ENCODE data around the gene RASEF. TPM values are rescaled to one million over a fixed set of nuclear protein-coding genes. Genes with fewer than 3 reads are reported as not detected.

The RASEF gene
- total and polyA plus RNA-seq, 10 of the 15 experiments (the other 5 are each of a cell fraction or from before 2014, with no cell fraction given), result under 0.01 to 0.04 (median 0.01) TPM; not detected in 7

DNA sequence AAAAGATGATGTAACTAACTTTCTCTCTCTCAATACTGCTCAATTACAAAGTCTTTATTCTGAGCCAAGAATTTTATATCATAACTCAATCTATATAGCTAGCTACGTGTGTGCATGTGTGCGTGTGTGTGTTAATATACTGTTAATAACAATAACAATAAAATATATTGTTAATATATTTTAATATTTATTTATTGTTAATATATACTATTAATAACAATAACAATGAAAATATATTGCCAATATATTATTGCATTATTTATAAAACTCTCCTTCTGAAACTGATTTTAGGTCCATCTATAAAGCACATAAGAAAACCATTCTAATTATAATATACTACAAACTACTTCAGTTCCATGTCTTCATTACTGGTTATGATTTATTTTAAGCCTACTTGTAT, 60.6 kb downstream of the RASEF start:
- ATAC-seq, result no peak
- ChIA-PET POLR2A (no interaction called here), SMC1A (ENCODE audit: uncharacterized antibody, unreplicated experiment) (no interaction called here), RAD21 (ENCODE audit: unreplicated experiment) (no interaction called here), CTCF (no interaction called here)
- Histone ChIP-seq H3K27ac (ENCODE audit: control insufficient read depth, insufficient read depth) (no peak overlapping the region), H3K9me3 (replicated peaks; ENCODE audit: control insufficient read depth, insufficient read depth, low read length) (no peaks in the 10 kb centered on the region), H2AFZ (ENCODE audit: control insufficient read depth, low read depth, low read length) (no peak overlapping the region), H4K20me1 (ENCODE audit: control insufficient read depth, insufficient read depth) (no peaks in the 10 kb centered on the region), H3K9ac (ENCODE audit: control insufficient read depth, insufficient read depth, low read length) (no peak overlapping the region), H3K4me2 (ENCODE audit: control insufficient read depth, insufficient read depth) (no peak overlapping the region), H3K4me1 (ENCODE audit: control insufficient read depth, insufficient read depth, low read length) (no peaks in the 10 kb centered on the region), H3K27me3 (replicated peaks in 1 of 2; ENCODE audit: control insufficient read depth in 2 of 2, insufficient read depth in 2 of 2, low read length in 1 of 2) (no peaks in the 10 kb centered on the region), H3K4me3 (no peak overlapping the region), H3K79me2 (ENCODE audit: control insufficient read depth, insufficient read depth, low read length) (no peaks in the 10 kb centered on the region), H3K36me3 (ENCODE audit: control insufficient read depth in 2 of 2, insufficient read depth in 2 of 2, low read length in 1 of 2) (no peaks in the 10 kb centered on the region)
- no TSS peak for BruUV-seq (replicated peaks)
- TF ChIP-seq EED (IDR thresholded peaks at IDR 0.05; ENCODE audit: low read depth) (no peak), HCFC1 (IDR thresholded peaks at IDR 0.05; ENCODE audit: low read length) (no peak), JUNB (IDR thresholded peaks at IDR 0.05) (no peak), HDAC2 (IDR thresholded peaks at IDR 0.05) (no peak), ATF7 (IDR thresholded peaks at IDR 0.05; ENCODE audit: low read depth) (no peak), FOXK2 (IDR thresholded peaks at IDR 0.05) (no peak), ZNF622 (IDR thresholded peaks at IDR 0.05) (no peak), ZNF592 (IDR thresholded peaks at IDR 0.05) (no peak), TBL1XR1 (IDR thresholded peaks at IDR 0.05; ENCODE audit: low read depth, low read length) (no peak), NFXL1 (IDR thresholded peaks at IDR 0.05; ENCODE audit: borderline replicate concordance) (no peak), PAX8 (IDR thresholded peaks at IDR 0.05) (no peak), RFX5 (IDR thresholded peaks at IDR 0.05; ENCODE audit: low read depth, low read length) (no peak), CHD2 (IDR thresholded peaks at IDR 0.05; ENCODE audit: borderline replicate concordance, low read depth, low read length) (no peak), ZNF217 (IDR thresholded peaks at IDR 0.05) (no peak), ZZZ3 (IDR thresholded peaks at IDR 0.05; ENCODE audit: control insufficient read depth, insufficient read length, low read depth) (no peak), ETV6 (conservative IDR thresholded peaks at IDR 0.05 in 1 of 2, IDR thresholded peaks at IDR 0.05 in 1 of 2; ENCODE audit: borderline replicate concordance in 1 of 2, low read depth in 1 of 2) (no peak), CHD1 (IDR thresholded peaks at IDR 0.05; ENCODE audit: low read depth, low read length) (no peak)
- intact Hi-C loops (cut with micrococcal nuclease; ENCODE audit: unreplicated experiment) (no loop called here), in situ Hi-C loops (cut with MboI) (no loop called here)
- DNase-seq (ENCODE audit: low read depth, low spot score), result no peak
- 66% methylated on average over 2 of the region's 2 CpGs for WGBS (ENCODE audit: insufficient coverage, insufficient replicate concordance, low lambda C conversion rate, missing lambda C conversion rate)
- no peak for FAIRE-seq
